ENCODE measurements around the gene APEX1.
A peak's percentile ranks its signal among the peaks of the same experiment; 100 is the strongest.

APEX1 gene

GRCh38 chr14:20454516-20455354 lies at the start of gene APEX1, which contains the start of gene OSGEP:
TSS of gene APEX1 (plus strand) at chr14:20455226. CDS start at chr14:20455646, 420 bp downstream.
TSS of gene OSGEP (minus strand) at chr14:20454812. CDS start at chr14:20454683, 129 bp downstream.
- peak; percentile 89 for ATAC-seq
- TF ChIP-seq ARNTL (CRISPR knock-in tag; IDR thresholded peaks at IDR 0.05; ENCODE audit: borderline replicate concordance, low read depth) (peak; percentile 41; the same call in 1 of the 2 replicates), BACH2 (CRISPR knock-in tag; IDR thresholded peaks at IDR 0.05; ENCODE audit: borderline replicate concordance) (no peak)

- ATAC-seq: no peak
- TF ChIP-seq ZC3H10 (CRISPR knock-in tag; IDR thresholded peaks at IDR 0.05) (no peak), GLIS3 (CRISPR knock-in tag; IDR thresholded peaks at IDR 0.05) (no peak), RARB (CRISPR knock-in tag; IDR thresholded peaks at IDR 0.05) (no peak), SNAI2 (CRISPR knock-in tag; IDR thresholded peaks at IDR 0.05) (no peak), TOX (CRISPR knock-in tag; IDR thresholded peaks at IDR 0.05; ENCODE audit: borderline replicate concordance) (no peak), ZFP3 (CRISPR knock-in tag; IDR thresholded peaks at IDR 0.05) (no peak), ZNF70 (CRISPR knock-in tag; IDR thresholded peaks at IDR 0.05) (no peak), CSDC2 (CRISPR knock-in tag; IDR thresholded peaks at IDR 0.05) (no peak)
- TF ChIP-seq, protein P1, sequence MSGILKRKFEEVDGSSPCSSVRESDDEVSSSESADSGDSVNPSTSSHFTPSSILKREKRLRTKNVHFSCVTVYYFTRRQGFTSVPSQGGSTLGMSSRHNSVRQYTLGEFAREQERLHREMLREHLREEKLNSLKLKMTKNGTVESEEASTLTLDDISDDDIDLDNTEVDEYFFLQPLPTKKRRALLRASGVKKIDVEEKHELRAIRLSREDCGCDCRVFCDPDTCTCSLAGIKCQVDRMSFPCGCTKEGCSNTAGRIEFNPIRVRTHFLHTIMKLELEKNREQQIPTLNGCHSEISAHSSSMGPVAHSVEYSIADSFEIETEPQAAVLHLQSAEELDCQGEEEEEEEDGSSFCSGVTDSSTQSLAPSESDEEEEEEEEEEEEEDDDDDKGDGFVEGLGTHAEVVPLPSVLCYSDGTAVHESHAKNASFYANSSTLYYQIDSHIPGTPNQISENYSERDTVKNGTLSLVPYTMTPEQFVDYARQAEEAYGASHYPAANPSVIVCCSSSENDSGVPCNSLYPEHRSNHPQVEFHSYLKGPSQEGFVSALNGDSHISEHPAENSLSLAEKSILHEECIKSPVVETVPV (CRISPR knock-in tag; IDR thresholded peaks at IDR 0.05): no peak
- TF ChIP-seq, protein P2, sequence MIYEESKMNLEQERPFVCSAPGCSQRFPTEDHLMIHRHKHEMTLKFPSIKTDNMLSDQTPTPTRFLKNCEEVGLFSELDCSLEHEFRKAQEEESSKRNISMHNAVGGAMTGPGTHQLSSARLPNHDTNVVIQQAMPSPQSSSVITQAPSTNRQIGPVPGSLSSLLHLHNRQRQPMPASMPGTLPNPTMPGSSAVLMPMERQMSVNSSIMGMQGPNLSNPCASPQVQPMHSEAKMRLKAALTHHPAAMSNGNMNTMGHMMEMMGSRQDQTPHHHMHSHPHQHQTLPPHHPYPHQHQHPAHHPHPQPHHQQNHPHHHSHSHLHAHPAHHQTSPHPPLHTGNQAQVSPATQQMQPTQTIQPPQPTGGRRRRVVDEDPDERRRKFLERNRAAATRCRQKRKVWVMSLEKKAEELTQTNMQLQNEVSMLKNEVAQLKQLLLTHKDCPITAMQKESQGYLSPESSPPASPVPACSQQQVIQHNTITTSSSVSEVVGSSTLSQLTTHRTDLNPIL (CRISPR knock-in tag; IDR thresholded peaks at IDR 0.05; ENCODE audit: low read depth): no peak
- TF ChIP-seq, protein P3, sequence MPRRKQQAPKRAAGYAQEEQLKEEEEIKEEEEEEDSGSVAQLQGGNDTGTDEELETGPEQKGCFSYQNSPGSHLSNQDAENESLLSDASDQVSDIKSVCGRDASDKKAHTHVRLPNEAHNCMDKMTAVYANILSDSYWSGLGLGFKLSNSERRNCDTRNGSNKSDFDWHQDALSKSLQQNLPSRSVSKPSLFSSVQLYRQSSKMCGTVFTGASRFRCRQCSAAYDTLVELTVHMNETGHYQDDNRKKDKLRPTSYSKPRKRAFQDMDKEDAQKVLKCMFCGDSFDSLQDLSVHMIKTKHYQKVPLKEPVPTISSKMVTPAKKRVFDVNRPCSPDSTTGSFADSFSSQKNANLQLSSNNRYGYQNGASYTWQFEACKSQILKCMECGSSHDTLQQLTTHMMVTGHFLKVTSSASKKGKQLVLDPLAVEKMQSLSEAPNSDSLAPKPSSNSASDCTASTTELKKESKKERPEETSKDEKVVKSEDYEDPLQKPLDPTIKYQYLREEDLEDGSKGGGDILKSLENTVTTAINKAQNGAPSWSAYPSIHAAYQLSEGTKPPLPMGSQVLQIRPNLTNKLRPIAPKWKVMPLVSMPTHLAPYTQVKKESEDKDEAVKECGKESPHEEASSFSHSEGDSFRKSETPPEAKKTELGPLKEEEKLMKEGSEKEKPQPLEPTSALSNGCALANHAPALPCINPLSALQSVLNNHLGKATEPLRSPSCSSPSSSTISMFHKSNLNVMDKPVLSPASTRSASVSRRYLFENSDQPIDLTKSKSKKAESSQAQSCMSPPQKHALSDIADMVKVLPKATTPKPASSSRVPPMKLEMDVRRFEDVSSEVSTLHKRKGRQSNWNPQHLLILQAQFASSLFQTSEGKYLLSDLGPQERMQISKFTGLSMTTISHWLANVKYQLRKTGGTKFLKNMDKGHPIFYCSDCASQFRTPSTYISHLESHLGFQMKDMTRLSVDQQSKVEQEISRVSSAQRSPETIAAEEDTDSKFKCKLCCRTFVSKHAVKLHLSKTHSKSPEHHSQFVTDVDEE (CRISPR knock-in tag; IDR thresholded peaks at IDR 0.05): no peak
Measured at GRCh38 chr14:20409226-20409625, 45.8 kb upstream of the APEX1 start.

GRCh38 chr14:20412411-20412810 lies 42.6 kb upstream of the APEX1 start:
- TF ChIP-seq TOX (CRISPR knock-in tag; IDR thresholded peaks at IDR 0.05; ENCODE audit: borderline replicate concordance) (no peak), ZNF70 (CRISPR knock-in tag; IDR thresholded peaks at IDR 0.05) (no peak), GLIS3 (CRISPR knock-in tag; IDR thresholded peaks at IDR 0.05) (no peak)
- ATAC-seq: peak; percentile 19

GRCh38 chr14:20412876-20413743 lies 41.9 kb upstream of the APEX1 start, which contains the start of gene TEP1:
TSS of gene TEP1 (minus strand) at chr14:20413501. CDS start at chr14:20408439, 5,062 bp downstream.
- ATAC-seq: peak; percentile 95
- TF ChIP-seq, protein P4, sequence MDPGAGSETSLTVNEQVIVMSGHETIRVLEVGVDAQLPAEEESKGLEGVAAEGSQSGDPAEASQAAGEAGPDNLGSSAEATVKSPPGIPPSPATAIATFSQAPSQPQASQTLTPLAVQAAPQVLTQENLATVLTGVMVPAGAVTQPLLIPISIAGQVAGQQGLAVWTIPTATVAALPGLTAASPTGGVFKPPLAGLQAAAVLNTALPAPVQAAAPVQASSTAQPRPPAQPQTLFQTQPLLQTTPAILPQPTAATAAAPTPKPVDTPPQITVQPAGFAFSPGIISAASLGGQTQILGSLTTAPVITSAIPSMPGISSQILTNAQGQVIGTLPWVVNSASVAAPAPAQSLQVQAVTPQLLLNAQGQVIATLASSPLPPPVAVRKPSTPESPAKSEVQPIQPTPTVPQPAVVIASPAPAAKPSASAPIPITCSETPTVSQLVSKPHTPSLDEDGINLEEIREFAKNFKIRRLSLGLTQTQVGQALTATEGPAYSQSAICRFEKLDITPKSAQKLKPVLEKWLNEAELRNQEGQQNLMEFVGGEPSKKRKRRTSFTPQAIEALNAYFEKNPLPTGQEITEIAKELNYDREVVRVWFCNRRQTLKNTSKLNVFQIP (CRISPR knock-in tag; IDR thresholded peaks at IDR 0.05; ENCODE audit: borderline replicate concordance, low read depth): no peak
- TF ChIP-seq ARNTL (CRISPR knock-in tag; IDR thresholded peaks at IDR 0.05; ENCODE audit: borderline replicate concordance, low read depth): no peak
- TF ChIP-seq, protein P1 (CRISPR knock-in tag; IDR thresholded peaks at IDR 0.05): 0 out of 2 replicates have a peak, but pooled peaks have one; percentile 57
- no peak for TF ChIP-seq ZNF565 (CRISPR knock-in tag; conservative IDR thresholded peaks at IDR 0.05; ENCODE audit: low read depth)
- TF ChIP-seq ZNF8 (CRISPR knock-in tag; IDR thresholded peaks at IDR 0.05): no peak
- no peak for TF ChIP-seq PPARA (CRISPR knock-in tag; IDR thresholded peaks at IDR 0.05; ENCODE audit: borderline replicate concordance)

Measured in SK-N-SH treated with all-trans-retinoic acid at 6 μM for 48 hours (cell line).